ENCODE measurements around the gene CFAP57.

Gene CFAP57

DNA sequence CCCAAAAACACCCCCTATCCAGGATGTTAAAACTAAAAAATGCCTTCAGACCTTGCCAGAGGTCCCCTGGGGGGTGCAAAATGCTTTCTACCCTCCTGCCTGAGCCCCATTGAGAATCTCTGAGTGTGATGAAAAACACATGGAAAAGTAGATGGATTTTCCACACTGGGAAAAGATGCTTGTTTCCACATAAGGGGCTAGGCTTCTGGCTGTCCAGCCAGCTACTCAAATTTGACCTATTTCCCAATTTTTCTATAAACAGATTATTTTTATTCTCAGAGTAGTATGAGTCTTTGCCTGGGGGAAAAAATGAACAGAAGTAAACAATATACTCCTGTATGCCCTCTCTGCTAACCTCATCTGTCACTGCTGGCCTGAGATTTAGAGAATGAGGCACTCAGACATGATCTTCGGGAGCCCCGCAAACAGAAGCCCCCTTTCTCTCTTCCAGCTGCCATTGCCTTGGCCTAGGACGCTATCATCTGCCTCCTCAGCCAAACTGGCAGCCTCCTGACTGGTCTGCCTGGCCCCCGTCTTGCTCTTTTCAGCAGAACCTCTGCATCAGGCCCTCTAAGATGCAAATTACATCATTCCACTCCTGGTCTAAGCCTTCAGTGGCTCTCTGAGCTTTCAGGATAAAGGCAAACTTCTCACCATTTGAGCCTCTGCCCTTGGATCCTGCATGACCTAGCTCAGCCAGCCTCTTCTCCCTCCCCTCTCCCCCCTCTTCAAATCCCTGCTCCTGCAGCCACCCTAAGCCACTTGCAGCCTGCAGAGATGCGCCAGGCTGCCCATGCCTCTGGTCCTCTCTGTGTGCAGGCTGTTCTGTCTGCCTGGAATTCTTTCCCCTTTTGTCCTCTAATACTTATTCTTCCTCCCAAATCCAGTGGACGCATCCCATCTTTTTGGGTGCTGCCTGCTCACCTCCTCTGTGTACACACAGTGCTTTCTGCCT, 58.0 kb downstream of the CFAP57 start:
- no peak for DNase-seq

DNA sequence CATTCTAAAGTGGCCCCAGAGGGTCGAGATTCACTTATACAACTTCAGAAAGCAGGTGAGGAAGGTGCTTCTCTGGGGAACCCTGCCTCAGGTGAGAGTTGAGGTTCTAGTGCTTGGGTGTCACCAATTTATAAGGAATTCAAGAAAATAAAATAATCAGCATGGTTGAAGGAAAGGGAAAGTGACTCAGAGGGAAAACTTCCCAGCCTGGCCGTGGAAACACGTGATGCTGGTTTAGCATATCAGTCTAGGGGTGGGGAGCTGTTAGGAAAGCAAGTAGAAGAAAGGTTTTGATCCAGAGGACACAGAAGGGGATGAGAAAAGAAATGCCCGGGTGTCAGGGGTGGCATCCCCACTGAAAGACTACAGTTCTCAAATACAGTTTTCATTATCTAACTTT, 59.9 kb downstream of the CFAP57 start:
- no peak for DNase-seq

DNA sequence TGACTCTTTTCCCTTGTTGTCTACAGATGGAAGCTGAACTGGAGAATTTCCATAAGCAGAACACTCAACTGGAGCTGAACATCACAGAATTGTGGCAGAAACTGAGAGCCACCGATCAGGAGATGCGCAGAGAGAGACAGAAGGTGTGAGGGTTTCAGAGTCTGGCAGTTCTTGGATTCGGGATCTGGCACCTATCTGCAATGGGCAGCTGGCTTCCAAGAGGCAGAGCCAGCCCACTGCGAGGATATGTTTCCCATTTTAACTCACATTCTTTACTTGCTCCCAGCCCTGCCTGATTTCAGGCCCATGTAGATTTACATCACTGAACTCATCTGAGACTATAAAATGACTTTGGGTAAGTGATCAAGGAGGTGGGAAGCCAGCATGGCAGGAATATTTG, 60.4 kb downstream of the CFAP57 start:
- DNase-seq: no peak

DNA sequence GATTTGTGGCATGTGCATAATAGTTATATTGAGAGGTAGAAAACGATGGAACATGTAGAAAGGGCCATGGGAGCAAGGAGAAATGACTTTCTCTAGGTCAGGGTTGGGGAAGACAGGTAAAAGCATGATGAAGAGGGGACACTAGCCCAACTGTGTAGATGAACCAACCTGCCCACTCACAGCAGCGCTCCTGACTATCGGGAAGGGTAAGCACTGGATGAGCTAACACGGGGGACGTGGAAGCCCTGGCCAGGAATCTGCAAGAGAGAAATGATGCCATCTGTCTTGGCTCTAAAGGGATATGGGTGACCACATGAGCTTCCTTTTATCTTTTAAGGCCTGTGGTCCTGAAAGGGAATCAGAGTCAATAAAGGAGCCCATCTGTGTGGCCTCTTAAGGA, 61.5 kb downstream of the CFAP57 start:
- no peak for DNase-seq

DNA sequence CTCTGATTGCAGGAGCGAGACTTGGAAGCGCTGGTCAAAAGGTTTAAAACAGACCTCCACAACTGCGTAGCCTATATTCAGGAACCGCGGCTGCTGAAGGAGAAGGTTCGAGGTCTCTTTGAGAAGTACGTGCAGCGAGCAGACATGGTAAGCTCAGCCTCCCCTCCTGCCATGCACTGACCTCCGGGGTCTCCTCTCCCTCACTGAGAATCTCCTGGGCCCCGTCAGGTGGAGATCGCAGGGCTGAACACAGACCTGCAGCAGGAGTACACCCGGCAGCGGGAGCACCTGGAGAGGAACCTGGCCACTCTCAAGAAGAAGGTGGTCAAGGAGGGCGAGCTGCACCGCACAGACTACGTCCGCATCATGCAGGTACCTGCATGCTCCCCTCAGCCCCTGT, 62.1 kb downstream of the CFAP57 start:
- DNase-seq: no peak

DNA sequence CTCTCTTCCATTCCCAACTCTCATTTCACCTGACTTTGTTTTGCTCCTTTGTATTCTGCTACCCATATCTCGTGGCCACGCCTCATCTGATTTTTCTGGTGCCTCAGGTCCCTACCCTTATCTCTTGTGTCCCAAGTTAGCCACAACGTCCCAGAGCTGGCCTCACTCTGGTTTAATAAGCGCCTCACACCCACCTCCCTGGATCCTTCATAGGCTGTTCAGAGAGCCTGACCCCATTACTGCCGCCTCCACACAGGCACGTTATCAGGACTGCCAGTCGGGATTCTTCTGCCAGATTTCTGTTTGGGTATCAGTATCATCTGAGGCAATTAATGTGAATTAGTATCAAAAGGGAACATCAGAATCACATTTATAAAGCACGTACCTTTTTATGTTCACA, 62.9 kb downstream of the CFAP57 start:
- no peak for DNase-seq

DNA sequence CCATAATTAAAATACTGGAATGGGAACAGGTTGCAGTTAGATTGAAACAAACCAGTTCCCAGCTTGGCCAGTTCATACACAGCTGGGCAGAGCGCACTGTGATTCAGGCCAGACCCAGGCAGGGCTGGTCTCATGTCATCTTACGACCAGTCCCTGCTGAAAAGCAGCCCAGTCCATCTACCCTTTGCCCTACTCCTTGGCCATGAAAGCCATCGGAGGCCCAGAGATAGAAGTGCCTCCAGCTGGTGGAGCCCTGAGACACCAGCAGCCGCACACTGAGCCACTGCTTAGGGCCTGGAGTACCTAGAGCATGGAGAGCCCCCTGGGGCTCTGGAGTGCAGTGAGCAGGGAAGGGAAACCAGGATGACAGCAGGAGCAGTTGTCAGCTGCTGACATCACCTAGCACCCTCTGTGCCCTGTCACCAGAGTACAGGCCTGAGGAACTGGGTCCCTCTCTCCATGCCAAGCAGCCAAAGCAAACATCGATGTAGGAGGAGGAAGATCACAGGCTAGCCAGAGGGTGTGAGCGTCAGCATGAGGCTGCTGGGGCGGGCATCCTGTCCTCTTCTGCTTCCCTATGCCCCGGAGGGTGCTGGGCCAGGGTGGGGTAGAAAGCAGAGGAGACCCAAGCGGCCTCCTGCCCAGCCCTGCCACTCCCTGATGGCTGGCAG, 63.5 kb downstream of the CFAP57 start:
- no peak for DNase-seq

DNA sequence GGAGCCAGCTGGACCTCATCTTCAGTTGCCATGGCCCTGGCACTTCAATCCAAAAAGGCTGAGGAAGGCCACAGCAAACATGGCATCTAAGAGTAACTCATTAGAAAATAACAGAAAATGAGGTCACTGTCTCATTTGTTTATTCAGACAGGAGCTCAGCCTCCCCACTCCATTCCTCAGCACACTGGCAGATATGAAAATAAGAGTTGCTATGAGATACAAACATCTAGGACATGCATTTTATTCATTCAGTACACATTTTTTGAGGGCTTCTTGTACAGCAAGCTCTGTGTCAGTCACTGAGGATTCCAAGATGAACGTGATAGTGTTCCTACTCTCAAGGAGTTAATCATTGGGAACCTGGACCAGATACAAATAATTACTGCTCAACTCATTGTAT, 65.0 kb downstream of the CFAP57 start:
- no peak for DNase-seq

DNA sequence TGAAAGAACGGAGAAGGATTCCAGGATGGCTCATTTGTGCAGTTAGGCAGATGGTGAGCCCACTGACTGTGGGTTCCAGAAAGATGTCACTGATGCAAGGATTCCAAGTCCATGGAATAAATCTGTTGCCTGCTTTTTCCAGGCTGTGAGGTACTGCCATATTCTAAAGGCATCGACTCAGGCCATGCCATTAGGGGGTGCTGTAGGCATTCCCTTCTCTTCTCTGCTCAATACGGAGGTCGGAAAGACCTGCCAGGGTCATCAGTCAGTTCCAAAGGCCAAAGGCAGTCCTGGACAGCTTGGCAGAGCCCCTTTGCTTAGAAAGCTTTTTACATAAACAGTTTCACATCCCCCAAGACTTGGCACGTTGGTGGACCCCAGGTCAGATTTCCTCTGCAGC, 66.0 kb downstream of the CFAP57 start:
- DNase-seq: no peak

DNA sequence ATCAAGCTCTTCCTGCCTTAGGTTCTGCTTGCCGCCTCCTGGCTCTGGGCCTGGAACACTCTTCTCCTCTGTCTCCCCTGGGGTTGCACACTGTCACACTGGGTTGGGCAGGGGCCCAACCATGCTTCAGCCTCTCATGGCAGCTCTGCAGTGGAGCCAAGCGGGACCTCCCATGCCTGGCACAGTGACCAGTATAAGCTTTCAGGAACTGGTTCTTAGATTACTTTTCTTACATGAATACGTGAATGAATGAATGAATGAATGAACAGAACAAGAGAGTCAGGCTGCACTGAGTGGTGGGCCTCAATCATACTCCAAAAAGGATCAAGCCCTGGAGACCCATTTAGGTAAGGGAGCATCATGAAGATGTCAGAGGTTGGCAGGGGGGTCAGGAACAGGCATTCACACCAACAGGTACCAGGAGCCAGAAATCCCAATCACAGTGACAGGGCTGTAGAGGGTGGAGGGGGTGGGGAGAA, 66.9 kb downstream of the CFAP57 start:
- no peak for DNase-seq

DNA sequence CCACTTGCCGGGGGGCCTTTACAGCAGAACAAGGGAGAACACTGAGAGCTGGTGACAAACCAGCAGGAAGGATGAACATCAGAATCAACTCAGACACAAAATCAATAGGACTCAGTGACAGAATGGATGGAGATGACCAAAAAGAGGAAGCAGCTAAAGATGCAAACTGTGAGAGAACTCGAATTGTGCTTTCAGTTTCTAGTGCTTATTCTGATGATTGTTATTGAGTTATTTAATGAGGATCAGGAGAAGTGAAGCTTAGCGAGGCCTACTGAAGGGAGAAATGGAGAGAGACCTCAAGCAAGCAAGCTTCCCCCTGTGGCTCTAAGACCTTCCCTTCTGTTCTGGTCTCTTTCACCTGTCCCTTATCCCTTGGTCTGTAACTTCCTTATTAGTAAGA, 67.4 kb downstream of the CFAP57 start:
- DNase-seq: no peak

DNA sequence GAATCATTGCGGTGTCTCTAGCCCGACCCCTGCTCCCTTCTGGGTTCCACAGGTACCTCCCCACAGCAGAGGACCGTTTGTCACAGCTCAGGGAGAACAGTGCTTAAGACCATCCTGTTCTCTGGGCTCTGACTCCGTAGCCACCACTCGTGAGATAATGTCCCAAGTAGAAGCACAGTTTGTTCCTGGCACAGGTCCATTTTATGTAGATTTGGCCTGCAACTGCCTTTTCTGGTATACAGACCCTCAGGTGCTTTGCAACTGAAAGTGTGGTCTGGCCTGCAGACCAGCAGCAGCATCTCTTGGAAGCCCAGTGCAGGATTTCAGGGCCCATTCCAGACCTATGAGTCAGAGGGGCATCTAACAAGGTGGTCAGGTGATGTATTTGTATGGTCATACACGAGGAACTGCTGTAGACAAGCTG, 69.3 kb downstream of the CFAP57 start:
- DNase-seq: no peak

DNA sequence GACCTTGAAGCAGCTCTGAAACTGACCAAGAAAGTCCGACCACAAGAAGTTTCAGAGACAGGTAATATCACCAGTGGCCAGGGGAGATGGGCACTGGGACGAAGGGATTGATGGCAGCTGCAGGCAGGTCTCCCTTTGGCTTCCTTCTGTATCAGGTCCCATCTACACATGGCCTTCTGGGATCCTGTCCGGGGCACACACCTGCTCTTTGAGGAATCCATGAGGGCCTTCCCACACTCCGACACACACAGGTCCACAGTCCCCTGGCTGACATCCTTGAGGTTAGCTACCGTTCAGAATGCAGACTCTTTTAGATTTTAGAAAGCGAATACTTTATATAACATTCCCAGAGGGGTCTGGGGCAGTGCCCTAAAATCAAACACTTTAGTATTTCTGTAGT, 71.2 kb downstream of the CFAP57 start:
- DNase-seq: no peak

DNA sequence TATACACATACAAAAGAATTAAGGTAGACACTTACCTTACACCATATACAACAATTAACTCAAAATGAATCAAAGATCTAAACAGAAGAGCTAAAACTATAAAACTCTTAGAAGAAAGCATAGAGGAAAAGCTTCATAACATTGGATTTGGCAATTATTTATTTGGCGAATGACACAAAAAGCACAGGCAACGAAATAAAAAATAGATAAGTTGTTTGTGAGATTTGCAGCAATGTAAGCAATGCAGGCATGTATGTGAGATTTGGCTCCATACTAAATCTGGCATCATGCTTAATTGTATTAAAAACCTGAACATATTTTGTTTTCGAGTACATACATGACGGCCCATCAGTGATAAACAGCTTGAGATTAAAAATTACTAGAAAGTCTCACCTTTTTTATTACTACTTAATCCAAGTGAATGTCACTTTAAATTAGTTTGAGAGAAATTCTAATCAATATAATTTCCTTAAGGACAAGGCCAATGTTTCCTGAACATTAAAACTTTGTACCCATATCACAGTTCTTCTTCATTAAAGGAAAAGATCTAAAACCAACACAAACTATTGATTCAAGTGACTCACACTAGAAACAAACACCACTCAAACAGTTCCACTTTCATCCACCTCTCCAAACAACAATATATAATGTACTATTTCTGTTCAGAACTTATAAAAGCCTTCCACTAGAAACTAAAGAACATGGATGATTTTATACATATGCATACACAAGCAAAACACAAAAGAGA, 74.5 kb downstream of the CFAP57 start:
- DNase-seq: no peak

DNA sequence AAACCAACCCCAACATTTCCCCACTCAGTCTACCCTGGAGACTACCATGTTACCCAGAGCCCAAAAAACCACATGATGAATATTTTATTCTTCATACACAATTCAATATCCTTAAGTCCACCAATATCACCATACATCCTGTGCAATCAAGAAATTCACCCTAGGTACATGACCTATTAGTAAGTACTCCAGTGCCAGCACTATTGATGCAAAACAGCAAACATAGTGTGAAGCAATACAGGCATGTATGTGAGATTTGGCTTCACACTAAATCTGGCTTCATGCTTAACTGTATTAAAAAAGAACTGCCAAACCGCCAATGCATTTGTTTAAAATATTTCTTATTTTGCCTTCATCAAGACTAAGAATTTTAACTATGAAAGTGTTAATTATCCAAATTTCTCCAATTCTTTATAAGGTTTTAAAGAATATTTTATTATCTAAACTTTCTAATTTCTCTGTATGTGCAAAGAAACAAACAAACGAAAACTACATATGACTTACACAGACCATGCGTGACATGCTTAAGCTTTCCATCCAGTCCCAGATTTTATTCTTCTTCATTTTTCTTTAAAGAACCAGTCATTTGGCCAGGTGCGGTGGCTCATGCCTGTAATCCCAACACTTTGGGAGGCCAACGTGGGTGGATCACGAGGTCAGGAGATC, 75.3 kb downstream of the CFAP57 start:
- DNase-seq: no peak

DNA sequence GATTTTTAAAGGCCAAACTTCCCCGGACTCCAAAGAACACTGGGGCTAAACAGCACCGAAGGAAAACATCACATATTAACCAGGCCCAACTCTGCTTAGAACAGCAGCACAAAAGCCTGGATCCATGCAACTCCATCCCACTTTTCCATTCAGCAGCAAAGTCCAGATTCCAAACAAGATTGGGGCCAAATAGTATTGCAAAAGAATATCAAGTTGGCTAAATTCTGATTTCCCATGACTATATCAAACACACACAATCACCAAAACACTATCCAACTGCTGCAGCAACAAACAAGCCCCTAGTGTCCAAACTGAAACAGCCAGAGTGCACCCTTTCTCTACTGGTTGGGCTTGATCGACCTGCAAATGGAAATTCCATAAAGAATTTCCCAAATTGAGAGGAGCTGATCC, 78.2 kb downstream of the CFAP57 start:
- DNase-seq: no peak

DNA sequence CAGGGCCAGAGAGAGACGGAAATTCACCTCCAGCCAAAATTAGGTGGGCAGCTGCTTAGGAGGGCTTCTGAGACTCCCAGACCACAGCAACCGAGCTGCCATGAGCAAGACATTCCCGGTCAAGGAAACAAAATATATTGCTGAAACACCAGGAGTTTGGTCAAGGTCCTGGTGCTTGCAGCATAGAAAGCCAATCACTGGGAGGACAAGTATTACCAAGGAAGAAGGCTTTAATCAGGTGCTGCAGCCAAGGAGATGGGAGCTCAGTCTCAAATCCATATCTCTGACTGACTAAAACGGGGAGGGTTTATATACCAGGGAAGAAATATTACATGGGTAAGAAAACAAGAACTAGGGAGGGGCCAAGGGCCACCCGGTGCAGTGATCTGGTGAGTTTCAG, 78.9 kb downstream of the CFAP57 start:
- no peak for DNase-seq

DNA sequence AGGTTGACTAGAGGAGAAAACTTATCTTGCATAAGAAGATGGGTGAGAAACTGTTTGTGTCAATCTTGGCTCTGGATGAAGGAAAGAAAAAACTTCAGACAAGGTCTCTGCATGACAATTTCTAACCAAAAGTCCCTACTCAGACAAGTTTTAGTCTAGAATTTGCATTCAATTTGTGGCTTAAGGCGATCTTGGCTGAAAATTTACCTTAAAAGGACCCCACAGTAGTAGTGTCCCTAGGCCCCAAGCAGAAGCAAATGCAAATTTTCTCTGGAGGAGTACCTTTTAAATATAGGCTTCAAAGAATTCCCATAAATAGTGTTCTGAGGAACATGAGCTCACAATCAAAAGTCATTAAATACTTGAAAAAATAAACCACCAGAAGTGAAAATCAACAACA, 80.1 kb downstream of the CFAP57 start:
- no peak for DNase-seq

DNA sequence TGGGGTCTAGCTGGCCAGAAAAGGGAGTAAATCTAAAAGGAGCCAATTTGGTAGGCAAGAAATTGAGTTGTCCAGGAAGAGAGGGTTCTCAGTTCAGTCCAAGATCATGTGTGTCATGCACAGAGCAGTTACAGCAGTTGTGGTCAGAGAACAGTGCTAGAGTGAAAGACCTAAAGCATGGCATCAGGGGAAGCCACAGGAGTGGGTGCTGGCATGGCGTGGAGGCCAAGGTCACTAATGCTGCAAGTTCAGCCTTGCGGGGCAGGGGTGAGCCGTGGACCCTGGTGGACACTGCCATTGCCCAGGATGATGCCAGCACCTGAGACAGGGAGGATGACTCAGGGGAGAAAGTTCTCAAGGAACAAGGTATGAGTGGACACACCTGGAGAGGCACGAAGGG, 81.0 kb downstream of the CFAP57 start:
- no peak for DNase-seq

DNA sequence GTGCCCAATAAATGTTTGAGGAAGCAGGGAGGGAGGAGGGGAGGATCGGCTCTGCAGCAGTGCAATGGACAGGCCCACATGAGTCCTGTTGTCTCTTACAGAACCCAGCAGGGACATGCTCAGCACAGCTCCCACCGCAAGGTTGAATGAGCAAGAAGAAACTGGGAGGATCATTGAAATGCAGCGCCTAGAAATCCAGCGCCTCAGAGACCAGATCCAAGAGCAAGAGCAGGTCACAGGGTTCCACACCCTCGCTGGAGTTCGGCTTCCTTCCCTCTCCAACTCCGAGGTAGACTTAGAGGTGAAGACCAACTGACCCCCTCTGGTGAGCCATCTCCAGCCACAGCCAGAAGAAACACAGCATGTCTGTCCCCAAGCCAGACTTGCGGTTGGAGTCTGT, 81.7 kb downstream of the CFAP57 start:
- no peak for DNase-seq

DNA sequence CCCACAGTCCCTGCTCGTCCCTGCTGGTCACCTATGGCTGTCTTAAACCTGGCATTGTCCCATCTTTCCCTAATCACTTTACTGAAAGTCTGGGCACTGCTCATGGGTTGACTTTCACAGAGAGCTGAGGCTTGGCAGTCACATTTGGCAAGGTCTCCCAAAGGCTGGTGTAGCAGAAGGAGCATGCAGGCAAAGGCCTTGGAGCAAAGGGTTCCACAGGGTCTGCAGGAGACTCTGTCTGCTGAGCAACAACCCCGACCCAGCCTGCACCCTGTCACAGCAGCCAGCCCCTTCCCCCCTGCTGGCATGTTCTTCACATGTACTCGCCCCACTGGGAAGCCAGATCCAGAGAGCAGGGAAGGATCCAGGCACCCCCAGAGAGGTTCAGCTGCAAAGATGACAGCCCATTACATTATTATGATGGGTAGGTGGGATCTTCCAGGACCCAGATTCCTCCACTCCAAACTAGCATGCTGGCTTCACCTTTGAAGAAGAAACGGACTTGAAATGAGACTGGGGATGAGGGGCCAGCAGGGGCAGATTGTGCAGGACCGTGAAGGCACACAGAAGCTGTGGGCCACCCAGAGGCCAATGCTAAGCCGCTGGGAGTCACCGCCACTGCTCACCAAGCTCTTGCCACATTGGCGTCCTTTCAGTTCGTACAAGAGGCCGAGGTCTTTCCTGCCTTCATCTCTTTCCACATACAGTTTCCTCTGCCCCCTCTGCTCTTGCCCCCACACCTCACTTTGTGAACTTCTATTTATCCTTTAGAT, 83.5 kb downstream of the CFAP57 start:
- DNase-seq: no peak
